ENCODE results near the gene TMEM147.

TMEM147 gene

DNA sequence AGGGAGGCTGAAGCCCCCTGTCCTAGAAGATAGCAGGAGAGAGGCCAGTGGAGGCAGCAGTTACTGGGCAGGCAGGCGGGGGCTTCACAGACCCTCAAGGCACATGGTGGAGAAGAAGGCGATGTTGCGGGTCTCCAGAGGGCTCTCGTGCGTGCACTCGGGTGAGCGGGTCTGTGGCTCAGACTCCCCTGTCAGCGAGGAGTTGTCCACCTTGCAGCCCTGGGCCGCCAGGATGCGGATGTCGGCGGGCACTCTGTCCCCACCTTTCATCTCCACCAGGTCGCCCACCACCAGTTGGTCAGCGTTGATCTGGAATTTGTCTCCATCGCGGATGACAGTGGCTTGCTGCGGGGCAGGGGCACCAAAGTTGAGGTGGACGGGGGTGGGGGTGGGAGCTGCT lies 14.8 kb downstream of the TMEM147 start:
- no peak overlapping the region for H3K9ac ChIP-seq (ENCODE audit: low read length)
- no peak overlapping the region for H3K4me3 ChIP-seq (ENCODE audit: low read length)
- H3K27me3 ChIP-seq (ENCODE audit: control insufficient read depth, insufficient read depth, low read length), result peaks cover 16% of the 10 kb centered on the region
- no peak overlapping the region for H3K27ac ChIP-seq (ENCODE audit: low read length)
- H3K9me3 ChIP-seq (ENCODE audit: control insufficient read depth, low read depth, low read length), result no peaks in the 10 kb centered on the region
- H3K4me1 ChIP-seq (ENCODE audit: control insufficient read depth, low read depth, low read length), result peaks cover 3% of the 10 kb centered on the region
- no peaks in the 10 kb centered on the region for H3K36me3 ChIP-seq (ENCODE audit: control insufficient read depth, low read depth, low read length)

DNA sequence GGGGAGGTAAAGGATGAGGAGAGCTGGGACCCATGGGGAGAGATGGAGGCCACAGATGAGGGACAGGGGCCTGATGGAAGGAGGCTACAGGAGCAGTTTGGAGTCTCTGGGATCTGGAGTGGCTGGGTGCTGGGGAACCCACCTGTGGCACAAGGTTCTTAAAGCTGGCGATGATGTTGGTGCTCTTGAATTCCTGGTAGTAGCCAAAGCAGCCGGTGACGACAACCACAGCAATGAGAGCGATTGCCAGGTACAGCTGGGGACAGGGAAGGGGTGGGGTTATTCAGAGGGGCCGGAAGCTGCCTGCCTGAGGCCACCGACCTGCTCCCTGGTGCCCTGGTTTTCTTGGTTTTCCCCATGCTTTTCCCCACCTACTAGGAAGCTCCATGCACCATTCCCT lies 15.3 kb downstream of the TMEM147 start:
- Histone ChIP-seq H3K4me1 (ENCODE audit: control insufficient read depth, low read depth, low read length) (peaks cover 3% of the 10 kb centered on the region), H3K36me3 (ENCODE audit: control insufficient read depth, low read depth, low read length) (no peaks in the 10 kb centered on the region), H3K9ac (ENCODE audit: low read length) (no peak overlapping the region), H3K4me3 (ENCODE audit: low read length) (no peak overlapping the region), H3K9me3 (ENCODE audit: control insufficient read depth, low read depth, low read length) (no peaks in the 10 kb centered on the region), H3K27ac (ENCODE audit: low read length) (no peak overlapping the region), H3K27me3 (ENCODE audit: control insufficient read depth, insufficient read depth, low read length) (peaks cover 16% of the 10 kb centered on the region)

DNA sequence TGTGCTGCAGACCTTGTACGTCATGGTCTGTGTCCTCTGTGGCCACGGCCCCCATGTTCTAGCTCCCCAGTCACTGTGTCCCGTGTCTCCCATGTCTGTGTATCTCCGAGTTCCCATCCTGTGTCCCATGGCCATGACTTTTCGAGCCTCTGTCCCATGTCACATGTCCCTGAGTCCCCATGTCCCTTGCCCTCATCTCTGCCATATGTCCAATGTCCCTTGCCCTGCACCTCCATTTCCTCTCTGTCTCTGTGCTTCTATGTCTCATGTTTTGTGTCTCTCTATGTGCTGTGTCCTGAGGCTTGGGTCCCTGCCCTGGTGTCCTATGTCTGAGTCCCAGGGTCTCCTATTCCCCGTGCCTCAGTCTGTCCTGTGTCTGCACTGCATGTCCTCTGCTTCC lies 16.0 kb downstream of the TMEM147 start:
- H3K4me3 ChIP-seq (ENCODE audit: low read length), result no peak overlapping the region
- H3K27ac ChIP-seq (ENCODE audit: low read length), result no peak overlapping the region
- no peaks in the 10 kb centered on the region for H3K9me3 ChIP-seq (ENCODE audit: control insufficient read depth, low read depth, low read length)
- H3K4me1 ChIP-seq (ENCODE audit: control insufficient read depth, low read depth, low read length), result peaks cover 3% of the 10 kb centered on the region
- peaks cover 16% of the 10 kb centered on the region for H3K27me3 ChIP-seq (ENCODE audit: control insufficient read depth, insufficient read depth, low read length)
- H3K9ac ChIP-seq (ENCODE audit: low read length), result no peak overlapping the region
- H3K36me3 ChIP-seq (ENCODE audit: control insufficient read depth, low read depth, low read length), result no peaks in the 10 kb centered on the region

DNA sequence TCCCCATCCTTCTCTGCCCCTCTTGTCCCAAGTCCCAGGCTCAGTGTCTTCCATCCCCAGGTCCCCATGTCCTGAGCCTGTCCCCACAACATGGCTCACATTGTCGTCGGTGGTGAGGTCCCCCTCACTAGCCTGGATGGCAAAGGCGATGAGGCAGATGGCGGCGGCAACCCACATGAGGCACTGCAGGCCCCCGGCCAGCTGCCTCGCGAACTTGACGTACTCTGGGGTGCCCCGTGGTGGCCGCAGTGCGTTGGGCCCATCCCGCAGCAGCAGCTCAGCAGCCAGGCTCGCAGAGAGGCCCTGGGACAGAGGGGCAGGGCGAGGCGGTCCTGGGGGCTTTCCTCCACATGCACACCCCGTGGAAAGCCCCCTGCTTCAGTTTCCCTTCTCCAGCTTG lies 16.9 kb downstream of the TMEM147 start:
- H3K4me3 ChIP-seq (ENCODE audit: low read length), result no peak overlapping the region
- H3K27me3 ChIP-seq (ENCODE audit: control insufficient read depth, insufficient read depth, low read length), result peaks cover 16% of the 10 kb centered on the region
- H3K9me3 ChIP-seq (ENCODE audit: control insufficient read depth, low read depth, low read length), result no peaks in the 10 kb centered on the region
- no peaks in the 10 kb centered on the region for H3K36me3 ChIP-seq (ENCODE audit: control insufficient read depth, low read depth, low read length)
- peaks cover under 1% of the 10 kb centered on the region for H3K4me1 ChIP-seq (ENCODE audit: control insufficient read depth, low read depth, low read length)
- H3K27ac ChIP-seq (ENCODE audit: low read length), result no peak overlapping the region
- H3K9ac ChIP-seq (ENCODE audit: low read length), result no peak overlapping the region

DNA sequence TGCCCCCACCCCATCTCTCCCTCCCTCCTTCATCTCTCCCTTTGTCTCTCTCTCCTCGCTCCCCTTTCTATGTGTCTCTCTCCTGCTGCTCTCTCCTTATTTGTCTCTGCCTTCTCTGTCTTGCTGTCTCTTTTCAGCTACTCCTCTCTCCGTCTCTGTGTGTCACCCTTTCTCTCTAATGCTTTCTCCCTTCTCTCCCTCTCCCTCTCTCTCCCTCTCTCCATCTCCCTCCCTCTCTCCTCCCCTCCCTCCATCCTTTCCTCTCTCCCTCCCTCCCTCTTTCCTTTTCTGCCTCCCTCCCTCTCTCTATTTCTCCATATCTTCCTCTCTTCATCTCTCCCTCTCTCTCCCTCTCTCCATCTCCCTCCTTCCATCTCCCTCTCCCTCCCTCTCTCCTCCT lies 17.4 kb downstream of the TMEM147 start:
- Histone ChIP-seq H3K9me3 (ENCODE audit: control insufficient read depth, low read depth, low read length) (no peaks in the 10 kb centered on the region), H3K36me3 (ENCODE audit: control insufficient read depth, low read depth, low read length) (no peaks in the 10 kb centered on the region), H3K4me3 (ENCODE audit: low read length) (no peak overlapping the region), H3K27ac (ENCODE audit: low read length) (no peak overlapping the region), H3K4me1 (ENCODE audit: control insufficient read depth, low read depth, low read length) (no peaks in the 10 kb centered on the region), H3K27me3 (ENCODE audit: control insufficient read depth, insufficient read depth, low read length) (peaks cover 16% of the 10 kb centered on the region), H3K9ac (ENCODE audit: low read length) (no peak overlapping the region)

DNA sequence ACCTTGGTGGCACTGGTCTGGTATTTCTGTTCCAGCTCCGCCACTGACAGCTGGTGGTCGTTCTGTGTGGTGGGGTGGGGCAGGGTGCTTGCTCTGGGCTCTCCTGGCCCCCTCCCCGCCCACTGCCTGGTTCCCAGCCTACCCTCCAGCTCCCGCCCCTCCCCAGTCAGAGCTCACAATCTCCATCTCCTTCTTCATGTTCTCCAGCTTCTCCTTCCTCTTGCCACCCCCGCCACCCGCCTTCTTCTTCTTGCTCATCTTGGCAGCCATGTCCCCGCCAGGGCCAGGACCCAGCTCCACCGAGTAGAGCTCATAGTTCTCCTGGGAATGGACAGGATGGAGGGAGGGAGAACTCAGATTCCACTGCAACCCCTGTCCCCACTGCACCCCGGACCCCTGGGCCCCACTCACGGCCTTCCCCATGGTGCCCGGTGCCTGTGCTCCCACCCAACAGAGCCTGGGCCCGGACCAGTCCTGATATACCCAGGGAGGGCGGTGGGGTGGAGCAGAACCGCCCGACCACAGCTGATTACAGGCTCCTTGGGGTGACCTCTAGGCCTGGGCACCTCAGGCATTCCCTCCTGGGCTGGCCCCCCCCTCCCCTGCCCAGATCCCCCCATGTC lies 17.9 kb downstream of the TMEM147 start, which contains the start of gene ATP4A:
Gene ATP4A (minus strand): TSS at position 452 of the 623 bp plus-strand sequence. CDS start 29 bp downstream, at position 423.
- Histone ChIP-seq H3K4me1 (ENCODE audit: control insufficient read depth, low read depth, low read length) (no peaks in the 10 kb centered on the region), H3K9ac (ENCODE audit: low read length) (no peak within 1 kb of the TSS), H3K9me3 (ENCODE audit: control insufficient read depth, low read depth, low read length) (no peaks in the 10 kb centered on the region)

DNA sequence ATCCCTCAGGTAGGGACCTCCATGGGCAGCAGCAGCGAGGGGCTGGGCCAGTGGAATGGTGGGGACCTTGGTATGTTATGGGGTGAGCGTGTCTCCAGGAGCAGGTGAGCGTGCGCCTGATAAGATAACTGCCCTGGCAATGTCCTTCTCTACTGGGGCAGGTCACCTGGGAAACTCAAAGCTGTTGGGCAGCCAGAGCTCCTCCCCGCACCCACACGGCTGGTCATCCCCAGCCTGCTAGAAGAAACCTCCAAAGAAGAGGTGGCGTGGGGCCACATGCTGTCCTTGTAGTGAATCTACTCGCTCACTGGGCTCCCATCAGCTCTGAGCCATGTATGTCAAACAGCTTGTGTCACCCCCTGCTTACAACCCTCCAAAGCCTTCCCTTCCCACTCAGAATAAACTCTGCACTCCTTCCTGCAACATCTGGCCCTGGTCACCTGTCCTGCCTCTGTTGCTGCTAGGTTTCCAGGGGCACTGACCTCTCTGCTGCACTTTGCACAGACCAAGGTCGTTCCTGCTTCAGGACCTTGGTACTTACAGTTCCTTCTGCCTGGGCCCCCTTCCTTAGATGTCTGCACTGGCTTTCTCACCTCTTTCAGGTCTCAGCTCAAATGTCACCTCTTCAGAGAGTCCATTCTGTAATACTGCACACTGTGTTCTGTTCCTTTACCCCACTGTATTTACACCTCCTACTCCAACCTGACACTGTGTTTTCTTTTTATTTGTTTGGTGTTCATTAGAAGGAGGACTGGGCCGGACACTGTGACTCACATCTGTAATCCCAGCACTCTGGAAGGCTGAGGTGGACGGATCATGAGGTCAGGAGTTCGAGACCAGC lies 19.8 kb downstream of the TMEM147 start:
- Histone ChIP-seq H3K9me3 (ENCODE audit: control insufficient read depth, low read depth, low read length) (no peaks in the 10 kb centered on the region), H3K36me3 (ENCODE audit: control insufficient read depth, low read depth, low read length) (no peaks in the 10 kb centered on the region), H3K27me3 (ENCODE audit: control insufficient read depth, insufficient read depth, low read length) (no peaks in the 10 kb centered on the region), H3K4me1 (ENCODE audit: control insufficient read depth, low read depth, low read length) (no peaks in the 10 kb centered on the region), H3K4me3 (ENCODE audit: low read length) (no peak overlapping the region), H3K9ac (ENCODE audit: low read length) (no peak overlapping the region), H3K27ac (ENCODE audit: low read length) (no peak overlapping the region)

More for the DNA sequence above, 17.9 kb downstream of the TMEM147 start, which contains the start of gene ATP4A:
- Histone ChIP-seq H3K27ac (ENCODE audit: low read length) (no peak within 1 kb of the TSS), H3K36me3 (ENCODE audit: control insufficient read depth, low read depth, low read length) (no peaks in the 10 kb centered on the region), H3K4me3 (ENCODE audit: low read length) (no peak within 1 kb of the TSS), H3K27me3 (ENCODE audit: control insufficient read depth, insufficient read depth, low read length) (peaks cover 14% of the 10 kb centered on the region)

DNA sequence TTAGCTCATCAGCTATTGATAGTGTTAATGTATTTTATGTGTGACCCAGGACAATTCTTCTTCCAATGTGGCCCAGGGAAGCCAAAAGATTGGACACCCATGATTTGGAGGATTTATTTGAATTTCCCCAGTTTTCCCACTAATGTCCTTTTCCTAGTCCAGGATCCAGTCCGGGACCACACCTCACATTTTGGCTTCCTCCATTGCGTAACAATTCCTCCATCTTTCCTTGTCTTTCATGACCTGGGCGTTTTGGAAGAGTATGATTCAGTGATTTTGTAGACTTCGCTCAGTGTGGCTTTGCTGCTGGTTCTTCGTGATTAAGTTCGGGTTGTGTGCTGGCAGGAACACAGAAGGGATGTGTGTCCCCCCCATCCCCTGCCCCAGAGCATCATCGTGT lies 21.3 kb downstream of the TMEM147 start:
- no peaks in the 10 kb centered on the region for H3K9me3 ChIP-seq (ENCODE audit: control insufficient read depth, low read depth, low read length)
- no peak overlapping the region for H3K27ac ChIP-seq (ENCODE audit: low read length)
- no peak overlapping the region for H3K9ac ChIP-seq (ENCODE audit: low read length)
- no peaks in the 10 kb centered on the region for H3K4me1 ChIP-seq (ENCODE audit: control insufficient read depth, low read depth, low read length)
- no peaks in the 10 kb centered on the region for H3K27me3 ChIP-seq (ENCODE audit: control insufficient read depth, insufficient read depth, low read length)
- no peaks in the 10 kb centered on the region for H3K36me3 ChIP-seq (ENCODE audit: control insufficient read depth, low read depth, low read length)
- H3K4me3 ChIP-seq (ENCODE audit: low read length), result no peak overlapping the region

DNA sequence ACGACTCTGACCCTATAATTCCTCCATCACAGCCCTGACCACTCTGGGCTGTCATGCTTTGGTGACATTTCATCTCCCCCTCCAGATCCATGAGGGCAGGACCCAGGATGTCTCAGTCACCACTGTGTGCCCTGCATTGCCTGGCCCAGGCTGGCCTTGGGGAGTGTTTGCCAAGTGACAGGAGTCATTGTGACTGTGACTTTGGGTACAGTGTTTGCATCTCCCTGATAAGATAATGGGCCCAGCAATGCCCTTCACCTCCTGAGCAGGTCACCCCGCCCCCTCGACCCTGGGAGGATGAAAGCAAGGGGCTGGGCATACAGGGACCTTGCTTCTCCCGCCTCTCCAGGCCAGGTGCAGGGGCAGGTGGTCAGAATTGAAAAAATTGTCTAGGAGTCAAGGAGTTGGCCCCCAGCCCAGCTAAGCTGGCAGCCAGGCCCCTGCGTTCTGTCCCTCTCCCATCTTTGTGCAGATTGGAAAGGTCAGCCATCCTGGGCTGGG lies 23.9 kb downstream of the TMEM147 start:
- Histone ChIP-seq H3K9ac (ENCODE audit: low read length) (no peak overlapping the region), H3K36me3 (ENCODE audit: control insufficient read depth, low read depth, low read length) (no peaks in the 10 kb centered on the region), H3K27me3 (ENCODE audit: control insufficient read depth, insufficient read depth, low read length) (no peaks in the 10 kb centered on the region), H3K27ac (ENCODE audit: low read length) (no peak overlapping the region), H3K4me1 (ENCODE audit: control insufficient read depth, low read depth, low read length) (no peaks in the 10 kb centered on the region), H3K4me3 (ENCODE audit: low read length) (no peak overlapping the region), H3K9me3 (ENCODE audit: control insufficient read depth, low read depth, low read length) (no peaks in the 10 kb centered on the region)

DNA sequence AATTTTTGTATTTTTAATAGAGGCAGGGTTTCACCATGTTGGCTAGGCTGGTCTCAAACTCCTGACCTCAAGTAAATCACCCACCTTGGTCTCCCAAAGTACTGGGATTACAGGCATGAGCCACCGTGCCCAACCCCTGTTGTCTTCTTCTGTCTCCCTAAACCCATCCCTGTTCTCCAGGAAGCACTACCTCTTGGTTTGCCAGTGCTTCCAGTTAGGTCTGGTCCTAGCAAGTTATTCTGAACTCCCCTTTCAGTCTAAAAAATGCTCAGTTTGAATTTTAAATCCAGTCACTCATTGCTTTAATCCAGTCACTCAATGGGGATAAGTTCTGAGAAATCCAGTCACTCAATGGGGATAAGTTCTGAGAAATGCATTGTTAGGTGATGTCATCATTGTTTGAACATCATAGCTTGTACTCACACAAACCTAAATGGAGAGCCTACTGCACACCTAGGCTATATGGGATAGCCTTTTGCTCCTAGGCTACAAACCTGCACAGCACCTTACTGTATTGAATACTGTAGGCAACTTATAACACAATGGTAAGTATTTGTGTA lies 26.1 kb downstream of the TMEM147 start:
- H3K9ac ChIP-seq (ENCODE audit: low read length), result no peak overlapping the region
- H3K4me3 ChIP-seq (ENCODE audit: low read length), result no peak overlapping the region
- no peaks in the 10 kb centered on the region for H3K9me3 ChIP-seq (ENCODE audit: control insufficient read depth, low read depth, low read length)
- no peaks in the 10 kb centered on the region for H3K36me3 ChIP-seq (ENCODE audit: control insufficient read depth, low read depth, low read length)
- H3K27ac ChIP-seq (ENCODE audit: low read length), result no peak overlapping the region
- H3K4me1 ChIP-seq (ENCODE audit: control insufficient read depth, low read depth, low read length), result no peaks in the 10 kb centered on the region
- no peaks in the 10 kb centered on the region for H3K27me3 ChIP-seq (ENCODE audit: control insufficient read depth, insufficient read depth, low read length)

DNA sequence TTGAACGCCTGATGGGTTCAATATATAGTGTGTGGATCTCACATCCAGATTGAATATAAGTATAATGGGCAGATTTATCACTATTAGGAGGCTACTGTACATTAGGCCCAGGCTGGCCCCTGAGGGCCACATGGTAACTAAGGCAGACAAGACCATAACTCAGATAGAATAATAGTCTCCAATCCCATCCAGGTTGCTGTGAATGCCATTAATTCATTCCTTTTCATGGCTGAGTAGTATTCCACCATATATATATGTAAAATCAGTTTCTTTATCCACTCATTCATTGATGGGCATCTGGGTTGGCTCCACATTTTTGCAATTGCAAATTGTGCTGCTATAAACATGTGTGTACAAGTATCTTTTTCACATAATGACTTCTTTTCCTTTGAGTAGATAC lies 32.5 kb downstream of the TMEM147 start:
- no peaks in the 10 kb centered on the region for H3K36me3 ChIP-seq (ENCODE audit: control insufficient read depth, low read depth, low read length)
- no peak overlapping the region for H3K4me3 ChIP-seq (ENCODE audit: low read length)
- H3K9me3 ChIP-seq (ENCODE audit: control insufficient read depth, low read depth, low read length), result no peaks in the 10 kb centered on the region
- no peaks in the 10 kb centered on the region for H3K27me3 ChIP-seq (ENCODE audit: control insufficient read depth, insufficient read depth, low read length)
- H3K27ac ChIP-seq (ENCODE audit: low read length), result no peak overlapping the region
- H3K9ac ChIP-seq (ENCODE audit: low read length), result no peak overlapping the region
- no peaks in the 10 kb centered on the region for H3K4me1 ChIP-seq (ENCODE audit: control insufficient read depth, low read depth, low read length)

All from iPS-18a (cell line).